Gastroesophageal sphincter (tissue), 4 donors: Measurements from ENCODE around the gene C1QTNF8. TPM values are rescaled to one million over a fixed set of nuclear protein-coding genes. Genes with fewer than 3 reads are reported as not detected.

ENCODE experiments used
- ATAC-seq: fragments of 150-250 bp; one replicate; pipeline ENCODE4 v1.9.1; 2016; ENCODE audit warnings: mild to moderate bottlenecking, moderate library complexity
- H3K27ac ChIP-seq, 4 donors: fragments of 200-600 bp; sonication (generic) in 3 of 4; 1 replicate in 3 of 4; 2 replicates in 1 of 4; pipeline ENCODE4 v1.5.1; 2016 to 2019
- H3K27me3 ChIP-seq: fragments of 200-600 bp; sonication (generic); one replicate; pipeline ENCODE4 v1.5.1; 2019
- H3K36me3 ChIP-seq, 2 donors: fragments of 200-600 bp; sonication (generic); one replicate each; pipeline ENCODE4 v1.5.1; 2019; ENCODE audit warnings: control low read depth in 1 of 2
- H3K4me1 ChIP-seq, 3 donors: fragments of 200-600 bp; sonication (generic); 1 replicate in 2 of 3; 2 replicates in 1 of 3; pipeline ENCODE4 v1.5.1; 2016 to 2019; ENCODE audit warnings: control low read depth in 2 of 3
- H3K4me3 ChIP-seq, 2 donors: fragments of 200-600 bp; sonication (generic); one replicate each; pipeline ENCODE4 v1.5.1; 2019; ENCODE audit warnings: mild to moderate bottlenecking in 1 of 2, moderate library complexity in 1 of 2
- H3K9me3 ChIP-seq, 3 donors: fragments of 200-600 bp; sonication (generic); one replicate each; pipeline ENCODE4 v1.5.1; 2017 to 2019; ENCODE audit warnings: control low read depth in 2 of 3
- EP300 ChIP-seq: sonication (generic); formaldehyde crosslinking; IDR thresholded peaks from one replicate; pipeline ENCODE4 v1.6.1; 2017; ENCODE audit warnings: antibody characterized with exemption, mild to moderate bottlenecking
- POLR2A ChIP-seq, 2 donors: fragments of 450-650 bp; IDR thresholded peaks; one replicate each; pipeline ENCODE4 v1.6.1; 2017; ENCODE audit warnings: antibody characterized with exemption in 2 of 2, mild to moderate bottlenecking in 2 of 2, moderate library complexity in 1 of 2
- POLR2AphosphoS5 ChIP-seq: sonication (generic); formaldehyde crosslinking; IDR thresholded peaks from one replicate; pipeline ENCODE4 v1.6.1; 2017; ENCODE audit warnings: antibody characterized with exemption
- WGBS, 2 donors: methylation state at CpG; one replicate each; pipeline ENCODE4 v1.1.5; 2018; ENCODE audit warnings: low coverage in 1 of 2; 5-methylcytosine and 5-hydroxymethylcytosine counted together
- total RNA-seq, 4 donors: library from RNA; depleted of rRNA; stranded (reverse); fragments of >200 nt; gene quantifications; one replicate each; pipeline ENCODE4 v1.1.0, GENCODE V29; 2016
- TF ChIP-seq, protein P1 (sequence below), 4 experiments: fragments of 200-600 bp in 2 of 4; fragments of 450-650 bp in 2 of 4; sonication (generic) in 1 of 4; IDR thresholded peaks; one replicate each; pipeline ENCODE4 v1.5.1; 2017 to 2019; ENCODE audit warnings: antibody characterized with exemption in 4 of 4, mild to moderate bottlenecking in 2 of 4, moderate library complexity in 2 of 4

C1QTNF8 gene
- total RNA-seq, 4 donors from 2014 or later: not detected

DNA sequence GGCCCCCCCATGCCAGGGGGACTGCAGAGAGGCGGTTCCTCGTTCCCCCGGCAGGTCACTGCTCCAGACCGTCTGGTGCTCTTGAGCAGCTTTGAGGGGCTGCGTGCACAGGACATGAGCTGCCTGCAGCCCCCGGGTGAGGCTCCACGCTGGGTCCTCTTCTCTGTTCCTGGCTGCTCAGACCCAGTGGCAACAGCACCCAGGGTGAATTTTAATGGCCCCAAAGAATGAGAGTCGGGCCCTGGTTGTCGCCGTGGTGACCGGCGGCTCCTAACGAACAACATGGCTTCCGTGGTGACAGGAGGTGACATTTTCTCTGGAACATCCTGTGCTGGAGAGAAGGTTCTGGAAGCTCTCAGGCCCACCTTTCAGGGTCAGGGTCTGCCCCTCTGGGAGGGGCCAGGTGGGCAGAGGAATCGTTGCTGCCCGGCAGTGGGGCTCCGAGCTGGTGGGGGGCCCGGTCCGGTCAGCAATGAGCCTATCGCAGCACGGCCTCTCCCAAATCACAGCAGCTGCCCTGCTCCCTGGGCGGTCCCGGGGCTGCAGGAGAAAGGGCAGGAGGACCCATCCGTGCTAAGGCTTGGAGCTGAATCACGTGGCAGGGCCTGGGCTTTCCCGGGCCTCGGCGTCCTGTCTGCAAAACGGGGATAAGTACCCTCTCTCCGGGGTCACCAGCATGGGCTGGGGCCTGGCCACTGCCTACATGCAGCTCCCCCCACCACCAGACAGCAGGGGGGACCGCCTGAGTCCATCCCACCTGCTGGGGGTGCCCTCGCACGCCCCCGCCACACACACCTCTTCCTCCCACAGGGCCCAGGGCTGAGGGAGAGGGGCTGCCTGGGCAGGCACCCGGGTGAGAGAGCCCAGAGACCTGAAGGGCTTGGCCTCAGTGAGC lies 3.4 kb upstream of the C1QTNF8 start:
- H3K9me3 ChIP-seq: no peaks in the 10 kb centered on the region
- H3K36me3 ChIP-seq: no peaks in the 10 kb centered on the region
- peaks cover 0 to 34% (median 4%) of the 10 kb centered on the region in 3 donors for H3K4me1 ChIP-seq
- H3K4me3 ChIP-seq: no peak overlapping the region
- H3K27me3 ChIP-seq: peaks cover 83% of the 10 kb centered on the region
- ATAC-seq: no peak
- WGBS, 2 donors: no CpG with 5 or more reads among the region's 35 CpGs
- no peak overlapping the region for H3K27ac ChIP-seq
- TF ChIP-seq POLR2A (IDR thresholded peaks at IDR 0.05) (no peak), POLR2AphosphoS5 (no peak), EP300 (no peak)
- TF ChIP-seq, protein P1, sequence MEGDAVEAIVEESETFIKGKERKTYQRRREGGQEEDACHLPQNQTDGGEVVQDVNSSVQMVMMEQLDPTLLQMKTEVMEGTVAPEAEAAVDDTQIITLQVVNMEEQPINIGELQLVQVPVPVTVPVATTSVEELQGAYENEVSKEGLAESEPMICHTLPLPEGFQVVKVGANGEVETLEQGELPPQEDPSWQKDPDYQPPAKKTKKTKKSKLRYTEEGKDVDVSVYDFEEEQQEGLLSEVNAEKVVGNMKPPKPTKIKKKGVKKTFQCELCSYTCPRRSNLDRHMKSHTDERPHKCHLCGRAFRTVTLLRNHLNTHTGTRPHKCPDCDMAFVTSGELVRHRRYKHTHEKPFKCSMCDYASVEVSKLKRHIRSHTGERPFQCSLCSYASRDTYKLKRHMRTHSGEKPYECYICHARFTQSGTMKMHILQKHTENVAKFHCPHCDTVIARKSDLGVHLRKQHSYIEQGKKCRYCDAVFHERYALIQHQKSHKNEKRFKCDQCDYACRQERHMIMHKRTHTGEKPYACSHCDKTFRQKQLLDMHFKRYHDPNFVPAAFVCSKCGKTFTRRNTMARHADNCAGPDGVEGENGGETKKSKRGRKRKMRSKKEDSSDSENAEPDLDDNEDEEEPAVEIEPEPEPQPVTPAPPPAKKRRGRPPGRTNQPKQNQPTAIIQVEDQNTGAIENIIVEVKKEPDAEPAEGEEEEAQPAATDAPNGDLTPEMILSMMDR (IDR thresholded peaks at IDR 0.05): no peak

DNA sequence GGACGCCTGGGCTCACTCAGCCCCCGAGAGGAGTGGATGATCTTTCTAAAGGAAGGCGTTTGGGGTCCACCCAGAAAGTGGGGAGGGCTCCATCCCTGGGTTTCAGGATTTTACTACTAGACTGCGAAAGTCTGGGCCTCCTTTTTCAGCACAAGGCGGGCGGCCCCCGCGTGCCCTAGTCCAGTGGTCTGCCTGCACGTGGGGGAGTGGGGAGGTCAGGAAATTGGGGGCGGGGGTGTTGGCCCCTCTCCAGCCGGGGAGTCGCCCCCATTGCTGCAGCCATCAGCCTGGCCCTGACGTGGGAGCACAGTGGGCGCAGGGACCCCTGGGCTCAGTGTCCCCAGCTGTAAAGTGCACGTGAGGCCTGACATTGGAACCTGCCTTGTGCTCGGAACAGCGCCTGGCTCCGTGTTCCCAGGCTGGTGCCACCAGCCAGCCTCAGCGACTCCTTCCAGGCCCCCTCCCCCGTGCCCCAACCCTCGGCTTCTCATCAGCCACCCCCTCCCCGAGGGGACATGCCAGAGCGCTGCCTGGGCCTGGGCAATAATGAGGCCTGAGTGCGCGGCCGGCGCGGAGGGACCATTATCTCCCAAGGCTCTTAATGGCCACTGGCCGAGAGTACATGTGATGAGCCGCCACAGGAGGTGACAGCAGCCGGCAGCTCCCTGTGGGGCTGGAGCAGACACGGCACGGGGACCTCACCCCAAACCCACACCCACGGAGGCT lies 2.4 kb upstream of the C1QTNF8 start:
- TF ChIP-seq POLR2AphosphoS5: no peak
- no peak for TF ChIP-seq POLR2A (IDR thresholded peaks at IDR 0.05)
- TF ChIP-seq, protein P1 (IDR thresholded peaks at IDR 0.05): no peak
- TF ChIP-seq EP300: no peak
- Histone ChIP-seq H3K9me3 (no peaks in the 10 kb centered on the region), H3K27ac (no peak overlapping the region), H3K36me3 (no peaks in the 10 kb centered on the region), H3K27me3 (peaks cover 73% of the 10 kb centered on the region), H3K4me3 (no peak overlapping the region), H3K4me1 (peaks cover 0 to 32% (median 4%) of the 10 kb centered on the region in 3 donors)
- no peak for ATAC-seq
- 61% methylated on average over 3 of the region's 34 CpGs; no CpG with 5 or more reads in 1 of the 2 donors for WGBS, 2 donors

DNA sequence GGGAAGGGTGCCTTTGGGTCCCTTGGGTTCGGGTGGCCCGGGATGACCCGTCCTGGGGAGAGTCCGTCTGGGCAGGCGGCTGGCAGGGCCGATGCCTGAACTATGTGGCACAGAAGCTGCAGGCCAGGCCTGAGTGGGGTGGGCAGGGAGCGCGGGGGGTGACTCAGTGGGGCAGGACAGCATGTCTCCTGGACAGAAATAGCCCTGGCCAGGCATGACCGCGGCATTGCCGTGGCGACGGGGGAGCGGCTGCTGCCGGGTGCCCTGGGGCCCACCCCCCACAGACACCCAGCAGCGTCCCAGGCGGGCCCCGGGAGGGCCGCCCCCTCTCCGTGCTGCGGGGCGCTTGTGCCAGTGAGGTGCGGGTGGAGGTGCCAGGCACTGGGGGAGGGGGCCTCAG lies 1.8 kb upstream of the C1QTNF8 start:
- no CpG with 5 or more reads among the region's 23 CpGs for WGBS, 2 donors
- Histone ChIP-seq H3K9me3 (no peaks in the 10 kb centered on the region), H3K36me3 (no peaks in the 10 kb centered on the region), H3K4me1 (peaks cover 0 to 26% (median 0%) of the 10 kb centered on the region in 3 donors), H3K27ac (no peak overlapping the region), H3K4me3 (no peak overlapping the region), H3K27me3 (peaks cover 66% of the 10 kb centered on the region)
- peak; percentile 29 for ATAC-seq
- TF ChIP-seq POLR2A (IDR thresholded peaks at IDR 0.05): no peak
- TF ChIP-seq, protein P1 (IDR thresholded peaks at IDR 0.05): no peak
- TF ChIP-seq EP300: no peak
- TF ChIP-seq POLR2AphosphoS5: peak; percentile 46

DNA sequence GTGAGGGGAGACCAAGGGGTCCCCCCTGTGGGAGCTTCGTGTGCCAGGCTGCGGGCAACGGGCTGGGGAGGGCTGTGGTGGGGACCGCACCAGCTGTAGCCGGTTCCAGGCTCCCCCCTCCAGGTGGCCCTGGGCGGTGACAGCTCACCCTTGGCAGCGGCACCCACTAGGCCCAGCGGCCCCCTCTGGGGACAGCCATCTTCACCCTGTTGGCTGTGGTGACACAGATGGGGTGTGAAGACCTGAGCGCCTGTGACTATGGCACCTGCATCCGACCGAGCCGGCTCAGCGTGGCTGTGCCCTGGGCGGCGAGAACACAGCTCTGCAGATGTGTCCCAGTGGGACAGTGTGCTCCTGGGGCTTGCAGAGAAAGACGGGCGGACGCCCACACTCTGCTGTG lies 1.1 kb upstream of the C1QTNF8 start:
- 80% methylated on average over 1 of the region's 18 CpGs; no CpG with 5 or more reads in 1 of the 2 donors for WGBS, 2 donors
- TF ChIP-seq EP300 (no peak), POLR2A (IDR thresholded peaks at IDR 0.05) (no peak), POLR2AphosphoS5 (no peak)
- TF ChIP-seq, protein P1 (IDR thresholded peaks at IDR 0.05): no peak
- H3K27ac ChIP-seq: no peak overlapping the region
- no peaks in the 10 kb centered on the region for H3K36me3 ChIP-seq
- no peak for ATAC-seq
- H3K4me3 ChIP-seq: no peak overlapping the region
- no peaks in the 10 kb centered on the region for H3K9me3 ChIP-seq
- peaks cover 0 to 24% (median 0%) of the 10 kb centered on the region in 3 donors for H3K4me1 ChIP-seq
- H3K27me3 ChIP-seq: peaks cover 63% of the 10 kb centered on the region
